A549 (cell line): ENCODE data around the gene CCN6. TPM values are rescaled to one million over a fixed set of nuclear protein-coding genes. Genes with fewer than 3 reads are reported as not detected.

Source experiments
- ATAC-seq, 2 experiments: fragments of 200-7000 bp in 1 of 2; fragments of >200 bp in 1 of 2; cut with Nextera tagmentation in 1 of 2; cut with Tn5 transposase in 1 of 2; 3 replicates each; pipeline versions ENCODE4 v1.8.0 to v1.9.1; 2018 to 2020; ENCODE audit warnings: mild to moderate bottlenecking in 1 of 2, moderate library complexity in 1 of 2
- CTCF ChIA-PET: fragments of 300-600 bp; sonication (Branson Sonifier 250); formaldehyde crosslinking; extraction: SDS; loops from one replicate; lab custom pipeline; 2021; ENCODE audit warnings: antibody characterized with exemption, inconsistent platforms; lab: Yijun Ruan, JAX
- POLR2A ChIA-PET: fragments of 350-600 bp; formaldehyde crosslinking; extraction: SDS; loops from one replicate; lab custom pipeline; 2021; ENCODE audit warnings: antibody characterized with exemption, inconsistent platforms; lab: Yijun Ruan, JAX
- DNase-seq, 2 experiments: peaks; one replicate each; pipeline versions ENCODE4 v3.0.0 to v3.0.0-alpha.2; 2011 to 2016; ENCODE audit warnings: low read depth in 1 of 2, low spot score in 1 of 2
- FAIRE-seq: peaks from 2 replicates; lab custom pipeline; 2011; peaks lifted over from hg19 to GRCh38; lab: Jason Lieb, UNC
- H3K27ac ChIP-seq, 2 experiments: fragments of >200 bp; sonication (Bioruptor Twin); formaldehyde crosslinking; 3 replicates each; pipeline ENCODE4 v1.5.1; 2016 to 2017
- H3K4me1 ChIP-seq: fragments of >200 bp; sonication (Bioruptor Twin); formaldehyde crosslinking; 3 replicates; pipeline ENCODE4 v1.6.1; 2016
- H3K4me2 ChIP-seq: fragments of >200 bp; sonication (Bioruptor Twin); formaldehyde crosslinking; 3 replicates; pipeline ENCODE4 v1.6.1; 2016
- H3K4me3 ChIP-seq: fragments of >200 bp; sonication (Bioruptor Twin); formaldehyde crosslinking; 3 replicates; pipeline ENCODE4 v1.5.1; 2016
- H3K9me3 ChIP-seq: fragments of >200 bp; sonication (Bioruptor Twin); formaldehyde crosslinking; 3 replicates; pipeline ENCODE4 v1.6.1; 2016
- BHLHE40 ChIP-seq: IDR thresholded peaks from 2 replicates; pipeline ENCODE4 v1.6.1; 2012; ENCODE audit warnings: low read depth, low read length, inconsistent platforms
- CBX8 ChIP-seq: fragments of 200-600 bp; sonication (generic); IDR thresholded peaks from 2 replicates; pipeline ENCODE4 v1.6.1; 2016
- CEBPB ChIP-seq, 2 experiments: fragments of >200 bp in 1 of 2; sonication (Bioruptor Twin) in 1 of 2; formaldehyde crosslinking in 1 of 2; IDR thresholded peaks; 2 replicates each; pipeline ENCODE4 v1.6.1; 2012 to 2016
- EHMT2 ChIP-seq: fragments of 200-600 bp; sonication (generic); IDR thresholded peaks from 2 replicates; pipeline ENCODE4 v1.6.1; 2016; ENCODE audit warnings: antibody characterized with exemption, low read depth, mild to moderate bottlenecking, moderate library complexity
- EP300 ChIP-seq, 2 experiments: fragments of >200 bp; sonication (Bioruptor Twin); formaldehyde crosslinking; IDR thresholded peaks; 2 replicates in 1 of 2; 3 replicates in 1 of 2; pipeline ENCODE4 v1.6.1; 2016 to 2017
- ESRRA ChIP-seq: fragments of 150-350 bp; IDR thresholded peaks from 2 replicates; pipeline ENCODE4 v1.6.1; 2014; ENCODE audit warnings: mild to moderate bottlenecking, low read length, borderline replicate concordance
- FOSB ChIP-seq: fragments of 250-450 bp; sonication (Bioruptor Pico); IDR thresholded peaks from 2 replicates; pipeline ENCODE4 v1.5.0; 2020; ENCODE audit warnings: mild to moderate bottlenecking, moderate library complexity
- FOXS1 ChIP-seq: fragments of 250-450 bp; sonication (Bioruptor Pico); IDR thresholded peaks from 2 replicates; pipeline ENCODE4 v1.5.0; 2020; ENCODE audit warnings: mild to moderate bottlenecking, moderate library complexity
- HDAC2 ChIP-seq: fragments of 200-600 bp; sonication (generic); IDR thresholded peaks from 2 replicates; pipeline ENCODE4 v1.6.1; 2016
- HOXB13 ChIP-seq: fragments of 250-450 bp; sonication (Bioruptor Pico); IDR thresholded peaks from 2 replicates; pipeline ENCODE4 v1.5.0; 2020; ENCODE audit warnings: low read depth, mild to moderate bottlenecking, moderate library complexity
- HOXB5 ChIP-seq: fragments of 250-450 bp; sonication (Bioruptor Pico); IDR thresholded peaks from 2 replicates; pipeline ENCODE4 v1.5.0; 2020; ENCODE audit warnings: mild to moderate bottlenecking, moderate library complexity
- JUN ChIP-seq, 2 experiments: fragments of >200 bp; sonication (Bioruptor Twin); formaldehyde crosslinking; IDR thresholded peaks; 2 replicates in 1 of 2; 3 replicates in 1 of 2; pipeline ENCODE4 v1.6.1; 2016 to 2017
- MAFK ChIP-seq: fragments of 450-650 bp; IDR thresholded peaks from 2 replicates; pipeline ENCODE4 v1.6.1; 2014; ENCODE audit not compliant: partially characterized antibody
- MYC ChIP-seq: IDR thresholded peaks from 2 replicates; pipeline ENCODE4 v1.6.1; 2012; ENCODE audit warnings: mild to moderate bottlenecking, inconsistent platforms, low read length, improper control_type of control experiment, borderline replicate concordance
- PHF8 ChIP-seq: fragments of 200-600 bp; sonication (generic); IDR thresholded peaks from 2 replicates; pipeline ENCODE4 v1.6.1; 2016; ENCODE audit warnings: low read depth, mild to moderate bottlenecking, antibody characterized with exemption, moderate library complexity, borderline replicate concordance
- POLR2AphosphoS2 ChIP-seq: conservative IDR thresholded peaks from 2 replicates; pipeline ENCODE4 v1.6.1; 2012; ENCODE audit warnings: low read length, improper control_type of control experiment, inconsistent platforms
- RAD21 ChIP-seq, 2 experiments: fragments of >200 bp in 1 of 2; sonication (Bioruptor Twin) in 1 of 2; formaldehyde crosslinking in 1 of 2; IDR thresholded peaks in 1 of 2; conservative IDR thresholded peaks in 1 of 2; 2 replicates in 1 of 2; 3 replicates in 1 of 2; pipeline ENCODE4 v1.6.1; 2012 to 2018; ENCODE audit warnings: inconsistent platforms in 1 of 2
- RARB ChIP-seq: fragments of 250-450 bp; sonication (Bioruptor Pico); IDR thresholded peaks from 2 replicates; pipeline ENCODE4 v1.8.0; 2021; ENCODE audit warnings: mild to moderate bottlenecking, moderate library complexity
- RCOR1 ChIP-seq: fragments of 150-350 bp; IDR thresholded peaks from 2 replicates; pipeline ENCODE4 v1.6.1; 2014; ENCODE audit warnings: antibody characterized with exemption, low read length, low read depth
- SMC3 ChIP-seq: fragments of >200 bp; sonication (Bioruptor Twin); formaldehyde crosslinking; IDR thresholded peaks from 3 replicates; pipeline ENCODE4 v1.6.1; 2018; ENCODE audit warnings: inconsistent platforms
- ZNF302 ChIP-seq: fragments of 250-450 bp; sonication (Bioruptor Pico); IDR thresholded peaks from 2 replicates; pipeline ENCODE4 v1.9.0; 2021; ENCODE audit warnings: inconsistent platforms, mild to moderate bottlenecking, moderate library complexity
- ZSCAN20 ChIP-seq: fragments of 250-450 bp; sonication (Bioruptor Pico); IDR thresholded peaks from 2 replicates; pipeline ENCODE4 v1.8.0; 2022; ENCODE audit warnings: mild to moderate bottlenecking, moderate library complexity
- WGBS: methylation state at CpG from one replicate; pipeline ENCODE4 v1.1.6; 2017; ENCODE audit errors: missing lambda C conversion rate; 5-methylcytosine and 5-hydroxymethylcytosine counted together
- polyA plus RNA-seq, 4 experiments: library from polyadenylated mRNA; depleted of rRNA in 3 of 4; stranded (reverse); fragments of >200 nt; fragmentation: RNase III in 1 of 4; extraction: RNeasy Plus Mini Kit Qiagen cat#74134 plus additional on column Dnase treatment in 1 of 4; gene quantifications; 2 replicates in 3 of 4; 3 replicates in 1 of 4; pipeline ENCODE4 v1.2.3, GENCODE V29; 2011 to 2017
- TF ChIP-seq, protein P1 (sequence below): IDR thresholded peaks from 2 replicates; pipeline ENCODE4 v1.6.1; 2012
- TF ChIP-seq, protein P2 (sequence below): fragments of 250-450 bp; sonication (Bioruptor Pico); IDR thresholded peaks from 2 replicates; pipeline ENCODE4 v1.5.0; 2020; ENCODE audit warnings: low read depth, mild to moderate bottlenecking, moderate library complexity
- TF ChIP-seq, protein P3 (sequence below): fragments of >200 bp; sonication (Bioruptor Twin); formaldehyde crosslinking; IDR thresholded peaks from 3 replicates; pipeline ENCODE4 v1.5.1; 2016

The CCN6 gene
- polyA plus RNA-seq, 2 of the 4 experiments (the other 2 are of a cell fraction): not detected

DNA sequence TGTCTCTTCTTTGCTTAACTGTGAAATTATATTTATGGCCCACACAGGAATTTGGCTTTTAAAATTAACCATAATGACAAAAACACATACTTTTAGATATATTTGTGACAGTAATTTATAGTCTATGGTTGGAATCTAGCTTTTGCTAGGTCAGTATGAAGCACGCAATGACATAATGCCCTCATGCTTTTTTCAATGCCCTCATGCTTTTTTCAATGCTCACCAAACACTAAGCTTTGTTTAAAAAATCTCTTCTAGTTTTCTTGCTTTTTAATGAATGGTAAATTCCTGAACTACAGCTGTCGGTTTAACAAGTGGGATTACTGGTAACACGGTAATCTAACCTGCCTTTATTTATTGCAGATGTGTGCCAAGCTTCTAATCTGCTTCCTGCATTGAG lies 12.7 kb downstream of the CCN6 start:
- no peak overlapping the region for H3K4me3 ChIP-seq
- POLR2A ChIA-PET: no interaction called here
- H3K4me1 ChIP-seq: no peaks in the 10 kb centered on the region
- no peak overlapping the region for H3K27ac ChIP-seq
- H3K9me3 ChIP-seq: no peaks in the 10 kb centered on the region
- H3K4me2 ChIP-seq: no peak overlapping the region
- 86% methylated on average over 3 of the region's 3 CpGs for WGBS
- FAIRE-seq: no peak
- TF ChIP-seq, protein P1, sequence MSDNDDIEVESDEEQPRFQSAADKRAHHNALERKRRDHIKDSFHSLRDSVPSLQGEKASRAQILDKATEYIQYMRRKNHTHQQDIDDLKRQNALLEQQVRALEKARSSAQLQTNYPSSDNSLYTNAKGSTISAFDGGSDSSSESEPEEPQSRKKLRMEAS: no peak
- TF ChIP-seq EP300 (IDR thresholded peaks at IDR 0.05) (no peak), HOXB5 (CRISPR knock-in tag) (no peak), CBX8 (no peak), BHLHE40 (no peak), JUN (IDR thresholded peaks at IDR 0.05) (no peak), MYC (no peak), HOXB13 (CRISPR knock-in tag) (no peak), FOXS1 (CRISPR knock-in tag) (no peak), ZSCAN20 (CRISPR knock-in tag) (no peak)
- TF ChIP-seq, protein P2, sequence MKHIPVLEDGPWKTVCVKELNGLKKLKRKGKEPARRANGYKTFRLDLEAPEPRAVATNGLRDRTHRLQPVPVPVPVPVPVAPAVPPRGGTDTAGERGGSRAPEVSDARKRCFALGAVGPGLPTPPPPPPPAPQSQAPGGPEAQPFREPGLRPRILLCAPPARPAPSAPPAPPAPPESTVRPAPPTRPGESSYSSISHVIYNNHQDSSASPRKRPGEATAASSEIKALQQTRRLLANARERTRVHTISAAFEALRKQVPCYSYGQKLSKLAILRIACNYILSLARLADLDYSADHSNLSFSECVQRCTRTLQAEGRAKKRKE (CRISPR knock-in tag): no peak
- no peak for ATAC-seq
- CTCF ChIA-PET: no interaction called here
- DNase-seq: no peak

DNA sequence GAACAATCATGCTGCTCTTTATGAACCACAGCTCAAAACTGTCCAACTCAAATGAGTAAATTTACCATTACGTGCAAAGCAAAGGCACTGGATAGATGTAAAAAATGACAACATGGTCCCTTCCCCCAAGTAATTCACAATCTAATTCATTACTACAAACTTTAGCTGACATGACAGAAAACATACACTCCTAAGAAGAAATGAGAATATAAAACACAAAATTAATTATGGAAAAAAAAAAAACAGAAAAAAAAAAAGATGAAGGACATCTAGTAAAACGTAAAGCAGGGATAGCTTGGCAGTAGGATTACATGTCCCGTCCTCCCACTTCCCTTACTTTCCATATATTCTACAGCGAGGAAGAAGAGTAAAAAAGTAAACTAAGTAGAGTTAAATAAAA lies 27.7 kb downstream of the CCN6 start:
- no peak for TF ChIP-seq SMC3
- TF ChIP-seq MAFK: peak; percentile 49
- no peak for TF ChIP-seq JUN (IDR thresholded peaks at IDR 0.05)
- TF ChIP-seq, all 56 proteins: peak for 1
- CTCF ChIA-PET: interaction anchor here (1.2 kb wide), 1 partner anchor 82 kb away, joined by 5 read pairs; no protein-coding TSS in a partner anchor
- Histone ChIP-seq H3K4me2 (no peak overlapping the region), H3K4me3 (no peak overlapping the region), H3K4me1 (peaks cover 6% of the 10 kb centered on the region; the same call in 2 of the 3 replicates), H3K27ac (no peak overlapping the region), H3K9me3 (no peaks in the 10 kb centered on the region)
- no peak for ATAC-seq
- no peak for FAIRE-seq
- POLR2A ChIA-PET: no interaction called here
- no peak for DNase-seq
- 94% methylated on average over 4 of the region's 4 CpGs for WGBS

DNA sequence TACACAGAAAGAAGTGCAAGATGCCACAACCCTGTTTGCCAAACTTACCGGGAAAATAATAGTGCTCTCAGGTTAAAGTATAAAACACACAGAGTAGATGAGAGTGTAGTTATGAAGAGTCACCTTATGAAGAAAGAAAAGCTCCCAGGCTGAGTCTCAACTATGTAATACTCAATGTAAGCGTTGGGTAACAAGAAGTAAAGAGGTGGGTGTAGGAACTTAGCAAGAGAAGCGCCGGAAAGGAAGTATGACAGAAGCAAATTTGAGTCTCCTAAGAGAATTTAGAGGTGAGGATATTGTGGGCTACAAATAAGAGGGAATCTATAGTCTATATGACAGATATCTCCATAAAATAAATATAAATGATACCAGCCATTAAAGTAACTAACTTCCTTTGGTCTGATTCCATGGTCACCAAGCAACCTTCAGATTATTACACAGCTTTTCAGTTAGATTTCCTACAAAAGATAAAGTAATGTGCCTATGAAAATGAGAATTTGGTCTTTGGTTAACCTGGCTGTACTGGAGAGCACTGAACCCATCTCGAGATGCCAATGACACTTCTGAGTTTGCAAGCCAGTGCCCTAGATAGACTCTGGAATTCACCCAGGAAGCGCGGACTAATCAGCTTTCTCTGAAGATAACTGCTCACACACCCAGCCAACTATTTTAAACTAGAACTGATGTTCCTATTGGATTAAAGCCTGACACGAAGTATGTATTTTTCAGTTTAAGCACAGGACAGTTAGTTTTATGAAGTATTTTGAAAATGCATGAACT lies 31.6 kb downstream of the CCN6 start:
- POLR2A ChIA-PET: no interaction called here
- CTCF ChIA-PET: interaction anchor here (0.8 to 3.2 kb wide), 6 partner anchors 9 to 1844 kb away, joined by 3 to 34 read pairs (median 6); no protein-coding TSS in a partner anchor
- Histone ChIP-seq H3K27ac (no peak overlapping the region), H3K4me3 (no peak overlapping the region), H3K9me3 (no peaks in the 10 kb centered on the region), H3K4me1 (peaks cover 6% of the 10 kb centered on the region; the same call in 2 of the 3 replicates), H3K4me2 (peak overlapping the region; percentile 81; the same call in 2 of the 3 replicates)
- ATAC-seq (no peak), FAIRE-seq (no peak), DNase-seq (no peak)
- TF ChIP-seq RARB (CRISPR knock-in tag) (no peak), ZNF302 (CRISPR knock-in tag) (no peak), FOXS1 (CRISPR knock-in tag) (no peak), HDAC2 (no peak), PHF8 (no peak)
- 78% methylated on average over 8 of the region's 8 CpGs for WGBS

DNA sequence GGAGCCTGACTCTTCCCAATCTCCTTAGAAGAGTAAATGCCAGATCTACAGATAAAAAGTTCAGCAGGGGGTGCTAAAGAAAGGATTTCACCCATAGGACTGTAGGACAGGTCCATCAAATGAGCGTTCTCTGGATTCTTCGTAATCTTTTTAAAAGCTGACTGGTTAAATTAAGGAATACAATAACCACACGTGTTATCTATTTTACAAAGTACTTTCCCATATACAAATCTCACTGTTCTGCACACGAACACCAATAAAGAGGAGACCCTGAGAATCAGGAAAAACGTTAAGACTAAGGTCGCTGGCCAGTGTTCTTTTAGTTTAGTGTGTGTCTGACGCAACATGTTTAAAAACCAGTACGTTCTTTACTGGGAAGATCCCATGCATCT lies 32.8 kb downstream of the CCN6 start:
- peak; percentile 51 to 53 for DNase-seq

More for the DNA sequence above, 32.8 kb downstream of the CCN6 start:
- no peak for FAIRE-seq
- POLR2A ChIA-PET: no interaction called here
- Histone ChIP-seq H3K4me3 (peak overlapping the region; percentile 80), H3K27ac (peak overlapping the region; percentile 84 to 90), H3K4me2 (peak overlapping the region; percentile 81), H3K9me3 (no peaks in the 10 kb centered on the region), H3K4me1 (peaks cover 6% of the 10 kb centered on the region; the same call in 2 of the 3 replicates)
- CTCF ChIA-PET: interaction anchor here (0.7 to 3.2 kb wide), 13 partner anchors 9 to 1842 kb away, joined by 3 to 34 read pairs (median 4); no protein-coding TSS in a partner anchor
- peak; percentile 24 to 28; a peak in 2 of 5 replicates for TF ChIP-seq RAD21 (conservative IDR thresholded peaks at IDR 0.05 in 1 of 2, IDR thresholded peaks at IDR 0.05 in 1 of 2)
- TF ChIP-seq EHMT2: no peak
- TF ChIP-seq, protein P3, sequence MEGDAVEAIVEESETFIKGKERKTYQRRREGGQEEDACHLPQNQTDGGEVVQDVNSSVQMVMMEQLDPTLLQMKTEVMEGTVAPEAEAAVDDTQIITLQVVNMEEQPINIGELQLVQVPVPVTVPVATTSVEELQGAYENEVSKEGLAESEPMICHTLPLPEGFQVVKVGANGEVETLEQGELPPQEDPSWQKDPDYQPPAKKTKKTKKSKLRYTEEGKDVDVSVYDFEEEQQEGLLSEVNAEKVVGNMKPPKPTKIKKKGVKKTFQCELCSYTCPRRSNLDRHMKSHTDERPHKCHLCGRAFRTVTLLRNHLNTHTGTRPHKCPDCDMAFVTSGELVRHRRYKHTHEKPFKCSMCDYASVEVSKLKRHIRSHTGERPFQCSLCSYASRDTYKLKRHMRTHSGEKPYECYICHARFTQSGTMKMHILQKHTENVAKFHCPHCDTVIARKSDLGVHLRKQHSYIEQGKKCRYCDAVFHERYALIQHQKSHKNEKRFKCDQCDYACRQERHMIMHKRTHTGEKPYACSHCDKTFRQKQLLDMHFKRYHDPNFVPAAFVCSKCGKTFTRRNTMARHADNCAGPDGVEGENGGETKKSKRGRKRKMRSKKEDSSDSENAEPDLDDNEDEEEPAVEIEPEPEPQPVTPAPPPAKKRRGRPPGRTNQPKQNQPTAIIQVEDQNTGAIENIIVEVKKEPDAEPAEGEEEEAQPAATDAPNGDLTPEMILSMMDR: peak; percentile 43
- TF ChIP-seq, protein P1: no peak
- TF ChIP-seq ZNF302 (CRISPR knock-in tag): no peak
- no peak for TF ChIP-seq BHLHE40
- no peak for TF ChIP-seq FOSB (CRISPR knock-in tag)
- peak; percentile 14 to 29; a peak in 1 of 4 replicates for TF ChIP-seq CEBPB (IDR thresholded peaks at IDR 0.05)
- TF ChIP-seq ESRRA: no peak
- no peak for TF ChIP-seq POLR2AphosphoS2
- TF ChIP-seq SMC3: no peak; the same call in 2 of the 3 replicates
- no peak for TF ChIP-seq RCOR1
- peak; percentile 84 to 88 for ATAC-seq
- 2% methylated on average over 8 of the region's 8 CpGs for WGBS
